Measurements from ENCODE around the gene SPRR2G. TPM values are rescaled to one million over a fixed set of nuclear protein-coding genes. Genes with fewer than 3 reads are reported as not detected.
"Not testable (repeated sequence)": the region's sequence is repeated elsewhere in the genome, so short reads cannot be mapped to it uniquely, and the experiment has no call there.

SPRR2G gene
- total RNA-seq, 2 donors from 2014 or later = not detected

- peaks cover 14% of the 10 kb centered on the region for H3K27me3 Mint-ChIP-seq (ENCODE audit: insufficient read depth)
- H3K9me3 ChIP-seq (ENCODE audit: control insufficient read depth, low read length) = no peaks in the 10 kb centered on the region
- no peaks in the 10 kb centered on the region for H3K36me3 ChIP-seq (ENCODE audit: control insufficient read depth, insufficient read depth, low read length)
- no peaks in the 10 kb centered on the region for H3K36me3 Mint-ChIP-seq (ENCODE audit: low read depth)
- H3K4me1 Mint-ChIP-seq = no peaks in the 10 kb centered on the region
- no peak overlapping the region for H3K27ac Mint-ChIP-seq
- DNase-seq = peak; percentile 77
- no peaks in the 10 kb centered on the region for H3K27me3 ChIP-seq (ENCODE audit: control insufficient read depth, insufficient read depth, low read length, poor library complexity, severe bottlenecking)
- no peak overlapping the region for H3K27ac ChIP-seq (ENCODE audit: low read depth, low read length)
- peak; percentile 86 for TF ChIP-seq CTCF (conservative IDR thresholded peaks at IDR 0.05)
- no peak overlapping the region for H3K9ac ChIP-seq (ENCODE audit: extremely low read depth, low read length, poor library complexity, severe bottlenecking)
- no peak overlapping the region for H3K4me3 ChIP-seq (ENCODE audit: low read length)
- H3K4me3 Mint-ChIP-seq = no peak overlapping the region
- no peaks in the 10 kb centered on the region for H3K9me3 Mint-ChIP-seq
- 28% methylated on average over 3 of the region's 3 CpGs; no CpG with 5 or more reads in 1 of the 2 experiments for WGBS, 2 experiments (ENCODE audit: insufficient coverage in 1 of 2, insufficient read length in 1 of 2)
- no peaks in the 10 kb centered on the region for H3K4me1 ChIP-seq (ENCODE audit: control insufficient read depth, insufficient read depth, low read length)
Observed at GRCh38 chr1:153192697-153193096, 42.0 kb upstream of the SPRR2G start.

GRCh38 chr1:153190373-153190772 lies 39.7 kb upstream of the SPRR2G start:
- H3K9ac ChIP-seq (ENCODE audit: extremely low read depth, low read length, poor library complexity, severe bottlenecking) = no peak overlapping the region
- H3K27ac ChIP-seq (ENCODE audit: low read depth, low read length) = no peak overlapping the region
- peak; percentile 79 for TF ChIP-seq CTCF (conservative IDR thresholded peaks at IDR 0.05)
- no peaks in the 10 kb centered on the region for H3K36me3 ChIP-seq (ENCODE audit: control insufficient read depth, insufficient read depth, low read length)
- H3K9me3 Mint-ChIP-seq = peaks cover 7% of the 10 kb centered on the region
- H3K27me3 Mint-ChIP-seq (ENCODE audit: insufficient read depth) = peaks cover 11% of the 10 kb centered on the region
- H3K27ac Mint-ChIP-seq = no peak overlapping the region
- H3K4me1 Mint-ChIP-seq = no peaks in the 10 kb centered on the region
- no peaks in the 10 kb centered on the region for H3K27me3 ChIP-seq (ENCODE audit: control insufficient read depth, insufficient read depth, low read length, poor library complexity, severe bottlenecking)
- H3K36me3 Mint-ChIP-seq (ENCODE audit: low read depth) = no peaks in the 10 kb centered on the region
- no peak for DNase-seq
- no peaks in the 10 kb centered on the region for H3K9me3 ChIP-seq (ENCODE audit: control insufficient read depth, low read length)
- no peak overlapping the region for H3K4me3 Mint-ChIP-seq
- no peak overlapping the region for H3K4me3 ChIP-seq (ENCODE audit: low read length)
- H3K4me1 ChIP-seq (ENCODE audit: control insufficient read depth, insufficient read depth, low read length) = no peaks in the 10 kb centered on the region
- 29 to 37% methylated on average over 2 to 3 of the region's 3 CpGs for WGBS, 2 experiments (ENCODE audit: insufficient coverage in 1 of 2, insufficient read length in 1 of 2)

- not testable (repeated sequence) for H3K9me3 Mint-ChIP-seq; H3K4me3 ChIP-seq (ENCODE audit: low read length); H3K4me1 ChIP-seq (ENCODE audit: control insufficient read depth, insufficient read depth, low read length); H3K27me3 Mint-ChIP-seq (ENCODE audit: insufficient read depth); DNase-seq; H3K36me3 ChIP-seq (ENCODE audit: control insufficient read depth, insufficient read depth, low read length); H3K9me3 ChIP-seq (ENCODE audit: control insufficient read depth, low read length); H3K27ac Mint-ChIP-seq; H3K4me3 Mint-ChIP-seq; H3K27ac ChIP-seq (ENCODE audit: low read depth, low read length); H3K9ac ChIP-seq (ENCODE audit: extremely low read depth, low read length, poor library complexity, severe bottlenecking); H3K4me1 Mint-ChIP-seq; H3K27me3 ChIP-seq (ENCODE audit: control insufficient read depth, insufficient read depth, low read length, poor library complexity, severe bottlenecking); H3K36me3 Mint-ChIP-seq (ENCODE audit: low read depth)
- WGBS, 2 experiments (ENCODE audit: insufficient coverage in 1 of 2, insufficient read length in 1 of 2) = 89 to 92% methylated on average over 3 to 4 of the region's 4 CpGs
Observed at GRCh38 chr1:153188301-153188700, 37.6 kb upstream of the SPRR2G start.

- no peaks in the 10 kb centered on the region for H3K27me3 ChIP-seq (ENCODE audit: control insufficient read depth, insufficient read depth, low read length, poor library complexity, severe bottlenecking)
- no peaks in the 10 kb centered on the region for H3K9me3 ChIP-seq (ENCODE audit: control insufficient read depth, low read length)
- H3K4me1 ChIP-seq (ENCODE audit: control insufficient read depth, insufficient read depth, low read length) = no peaks in the 10 kb centered on the region
- DNase-seq = no peak
- Mint-ChIP-seq H3K27me3 (ENCODE audit: insufficient read depth) (peaks cover 2% of the 10 kb centered on the region), H3K27ac (no peak overlapping the region), H3K36me3 (ENCODE audit: low read depth) (no peaks in the 10 kb centered on the region), H3K4me3 (no peak overlapping the region), H3K9me3 (peaks cover 6% of the 10 kb centered on the region), H3K4me1 (no peaks in the 10 kb centered on the region)
- no peak overlapping the region for H3K4me3 ChIP-seq (ENCODE audit: low read length)
- no peak overlapping the region for H3K27ac ChIP-seq (ENCODE audit: low read depth, low read length)
- 88 to 100% methylated on average over 1 to 4 of the region's 4 CpGs for WGBS, 2 experiments (ENCODE audit: insufficient coverage in 1 of 2, insufficient read length in 1 of 2)
- no peak overlapping the region for H3K9ac ChIP-seq (ENCODE audit: extremely low read depth, low read length, poor library complexity, severe bottlenecking)
- H3K36me3 ChIP-seq (ENCODE audit: control insufficient read depth, insufficient read depth, low read length) = no peaks in the 10 kb centered on the region
- TF ChIP-seq CTCF (conservative IDR thresholded peaks at IDR 0.05) = no peak
Observed at GRCh38 chr1:153180556-153180955, 29.9 kb upstream of the SPRR2G start.

All from endodermal cell (in vitro differentiated cells).